Motor neuron (in vitro differentiated cells): ENCODE measurements around the gene SDR42E2. TPM values are rescaled to one million over a fixed set of nuclear protein-coding genes. Genes with fewer than 3 reads are reported as not detected.
"Not testable (repeated sequence)": the region's sequence is repeated elsewhere in the genome, so short reads cannot be mapped to it uniquely, and the experiment has no call there.

Experiments used
- ATAC-seq, 8 experiments: fragments of 200-7000 bp; cut with Tn5 transposase; replicated peaks in 6 of 8; 2 replicates each; pipeline ENCODE4 v1.8.0; 2021; ENCODE audit warnings: mild to moderate bottlenecking in 8 of 8, moderate library complexity in 8 of 8
- H3K27ac ChIP-seq, 2 donors: fragments of 250-450 bp; sonication (Bioruptor Pico); 2 replicates each; pipeline ENCODE4 v1.9.0; 2021; ENCODE audit warnings: antibody characterized with exemption in 2 of 2, mild to moderate bottlenecking in 2 of 2, moderate library complexity in 1 of 2
- H3K4me1 ChIP-seq, 2 donors: fragments of 250-450 bp; sonication (Bioruptor Pico); replicated peaks in 1 of 2; 2 replicates each; pipeline ENCODE4 v1.6.1; 2021; ENCODE audit warnings: antibody characterized with exemption in 2 of 2, mild to moderate bottlenecking in 2 of 2, moderate library complexity in 1 of 2
- H3K4me3 ChIP-seq, 5 donors: fragments of 250-450 bp; sonication (Bioruptor Pico); 2 replicates each; pipeline ENCODE4 v1.9.0; 2021; ENCODE audit warnings: antibody characterized with exemption in 5 of 5, mild to moderate bottlenecking in 5 of 5, moderate library complexity in 4 of 5
- WGBS, 10 experiments: fragments of 450-650 bp; shearing (Covaris generic); methylation state at CpG; one replicate each; pipeline ENCODE4 v1.0.0; 2022; 5-methylcytosine and 5-hydroxymethylcytosine counted together
- in situ Hi-C, 9 experiments: fragments of 400-800 bp; cut with MboI; loops; one replicate each; pipeline ENCODE4 v1.15.0; 2021; ENCODE audit warnings: low sequenced_read_pairs in 9 of 9, low pct_unique_long_range_greater_than_20kb in 2 of 9; ENCODE audit not compliant: unreplicated experiment in 9 of 9
- total RNA-seq, 8 experiments: library from RNA; unstranded; fragments of 300-600 nt; gene quantifications; 2 replicates each; pipeline versions ENCODE4 v1.2.3 to v1.2.4, GENCODE V29; 2022

SDR42E2 gene
- total RNA-seq, 8 experiments from 2014 or later = 0.05 to 0.81 (median 0.17) TPM

DNA sequence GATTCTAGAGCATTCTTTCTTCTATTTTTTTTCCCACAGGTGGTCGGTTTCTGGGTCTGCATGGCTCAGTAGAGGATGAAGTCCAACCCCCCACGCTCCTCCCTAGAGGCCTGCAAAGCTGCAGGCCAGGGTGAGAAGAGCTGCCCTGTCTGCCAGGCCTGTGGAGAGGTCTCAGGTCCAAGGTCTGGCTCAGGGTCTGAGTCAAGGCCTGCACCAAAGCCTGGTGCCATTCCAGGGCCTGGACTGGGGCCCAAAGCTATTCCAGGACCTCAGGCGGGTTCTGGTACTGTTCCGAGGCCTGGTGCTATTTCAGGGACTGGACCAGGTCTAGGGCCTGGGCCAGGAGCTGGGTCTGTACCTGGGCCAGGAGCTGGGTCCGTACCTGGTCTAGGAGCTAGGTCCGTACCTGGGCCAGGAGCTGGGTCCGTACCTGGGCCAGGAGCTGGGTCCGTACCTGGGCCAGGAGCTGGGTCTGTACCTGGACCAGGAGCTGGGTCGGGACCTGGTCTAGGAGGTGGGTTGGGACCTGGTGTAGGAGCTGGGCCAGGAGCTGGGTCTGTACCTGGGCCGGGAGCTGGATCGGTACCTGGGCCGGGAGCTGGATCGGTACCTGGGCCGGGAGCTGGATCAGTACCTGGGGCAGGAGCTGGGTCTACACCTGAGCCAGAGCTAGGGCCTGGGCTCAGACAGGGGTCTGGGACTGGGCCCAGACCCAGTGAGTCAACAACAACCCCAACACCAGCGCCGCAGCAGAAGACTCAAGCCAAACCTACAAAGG, 3.4 kb downstream of the SDR42E2 start:
- ATAC-seq = no peak
- in situ Hi-C loops = loop anchor here in 1 of 9 experiments (25.0 kb wide), 1 partner anchor 103 kb away; no protein-coding TSS in a partner anchor
- Histone ChIP-seq H3K4me3 (no peak overlapping the region), H3K27ac (no peak overlapping the region), H3K4me1 (no peaks in the 10 kb centered on the region)
- 31 to 83% (median 64%) methylated on average over 2 to 6 of the region's 16 CpGs; no CpG with 5 or more reads in 4 of the 10 experiments for WGBS, 10 experiments

GRCh38 chr16:22171953-22172352, 9.6 kb downstream of the SDR42E2 start:
- Histone ChIP-seq H3K4me3 (no peak overlapping the region), H3K4me1 (no peaks in the 10 kb centered on the region), H3K27ac (no peak overlapping the region)
- 20 to 93% (median 50%) methylated on average over 1 to 4 of the region's 6 CpGs; no CpG with 5 or more reads in 7 of the 10 experiments for WGBS, 10 experiments
- no peak for ATAC-seq
- in situ Hi-C loops = loop anchor here in 1 of 9 experiments (25.0 kb wide), 1 partner anchor 110 kb away; no protein-coding TSS in a partner anchor

DNA sequence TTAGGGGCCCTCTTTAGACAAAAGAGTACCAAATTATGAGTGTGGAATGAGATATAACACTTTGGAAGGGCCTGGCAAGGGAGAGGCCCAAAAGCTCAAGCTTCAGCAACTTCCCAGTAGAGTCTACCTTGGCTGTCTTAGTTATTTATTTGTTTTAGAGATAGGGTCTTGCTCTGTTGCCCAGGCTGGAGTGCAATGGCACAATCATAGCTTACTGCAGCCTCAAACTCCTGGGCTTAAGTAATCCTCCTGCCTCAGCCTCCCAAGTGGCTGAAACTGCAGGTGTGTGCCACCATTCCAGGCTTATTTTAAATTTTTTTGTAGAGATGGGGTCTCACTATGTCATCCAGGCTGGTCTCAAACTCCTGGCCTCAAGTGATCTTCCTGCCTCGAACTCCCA, 10.3 kb downstream of the SDR42E2 start:
- in situ Hi-C loops = loop anchor here in 1 of 9 experiments (25.0 kb wide), 1 partner anchor 110 kb away; no protein-coding TSS in a partner anchor
- 0 to 67% (median 60%) methylated on average over 1 of the region's 1 CpG; no CpG with 5 or more reads in 5 of the 10 experiments for WGBS, 10 experiments
- not testable (repeated sequence) for H3K4me3 ChIP-seq, H3K27ac ChIP-seq, ATAC-seq, H3K4me1 ChIP-seq

DNA sequence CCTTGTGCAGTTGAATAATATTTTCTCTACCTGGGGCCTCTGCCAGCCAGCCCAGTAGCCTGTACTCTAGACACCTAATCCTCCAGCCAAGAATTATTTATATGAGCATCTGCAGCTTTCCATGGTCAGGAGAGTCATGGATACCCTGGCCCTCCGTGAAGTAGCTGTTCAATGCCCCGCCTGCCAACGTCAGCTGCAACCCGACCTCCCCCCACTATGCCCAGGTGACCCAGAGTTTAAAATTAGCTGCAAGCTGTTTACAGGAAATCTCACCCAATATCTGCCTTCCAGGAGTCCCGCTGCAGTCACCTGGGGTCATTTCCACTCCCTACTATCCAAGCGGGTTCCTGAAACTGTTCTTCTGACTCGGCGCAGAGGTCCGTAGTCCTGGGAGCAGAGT, 12.3 kb downstream of the SDR42E2 start:
- ATAC-seq = no peak
- 0 to 85% (median 62%) methylated on average over 1 to 4 of the region's 9 CpGs; no CpG with 5 or more reads in 4 of the 10 experiments for WGBS, 10 experiments
- in situ Hi-C loops = loop anchor here in 2 of 9 experiments (25.0 kb wide), 2 partner anchors 112 to 162 kb away; partner anchors contain the start of genes MOSMO (in 1 of the 2) and PDZD9 (in 1 of the 2)
- H3K4me1 ChIP-seq = no peaks in the 10 kb centered on the region
- no peak overlapping the region for H3K4me3 ChIP-seq
- no peak overlapping the region for H3K27ac ChIP-seq

DNA sequence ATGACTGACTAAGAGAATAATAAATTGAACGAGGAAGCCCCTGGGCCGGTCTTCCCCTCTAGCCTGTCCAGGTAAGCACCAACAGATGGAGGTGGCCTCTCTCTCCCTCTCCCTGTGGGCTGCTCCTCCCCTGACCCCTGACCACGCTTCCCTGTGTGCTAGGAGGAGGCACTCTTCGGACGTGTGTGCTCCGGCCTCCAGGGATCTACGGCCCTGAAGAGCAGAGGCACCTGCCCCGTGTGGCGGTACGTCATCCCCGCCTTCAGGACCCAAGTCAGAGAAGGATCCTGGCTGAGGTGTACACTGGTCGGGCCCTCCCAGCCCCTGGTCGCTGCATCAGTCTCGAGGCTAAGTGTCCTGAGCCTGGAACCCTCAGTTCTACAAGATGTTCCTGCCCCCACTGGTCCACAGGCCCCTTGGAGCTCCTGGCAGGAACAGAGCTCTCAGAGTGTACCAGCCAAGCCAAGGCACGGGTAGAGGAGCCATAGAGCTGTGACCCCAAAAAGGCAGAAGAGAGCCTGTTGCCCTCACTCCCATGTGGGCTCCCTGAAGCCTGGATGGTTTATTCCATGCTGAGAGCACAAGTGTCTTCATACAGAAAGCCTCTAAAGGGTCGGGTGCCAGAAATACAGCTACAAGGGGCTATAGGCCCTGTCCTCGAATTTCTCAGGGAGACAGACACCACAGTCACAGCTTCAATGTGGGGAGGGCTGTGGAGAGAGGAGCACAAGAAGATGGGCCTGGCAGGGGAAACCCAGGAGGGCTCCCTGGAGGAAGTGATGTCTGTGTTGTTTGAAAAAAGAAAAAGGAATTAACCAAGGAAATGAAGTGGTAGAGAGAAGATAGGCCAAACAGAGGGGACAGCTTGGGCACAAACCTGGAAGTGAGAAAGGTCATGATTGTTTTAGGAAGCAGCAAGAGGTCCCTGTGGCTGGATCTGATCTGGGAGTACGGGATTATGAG, 15.9 kb downstream of the SDR42E2 start:
- in situ Hi-C loops = loop anchor here in 1 of 9 experiments (25.0 kb wide), 1 partner anchor 166 kb away; the partner anchor contains the start of genes MOSMO and PDZD9

GRCh38 chr16:22181426-22181825, 19.1 kb downstream of the SDR42E2 start:
- no peak overlapping the region for H3K4me3 ChIP-seq
- no peak overlapping the region for H3K27ac ChIP-seq
- no peak for ATAC-seq
- H3K4me1 ChIP-seq = no peaks in the 10 kb centered on the region
- in situ Hi-C loops = loop anchor here in 3 of 9 experiments (10.0 to 25.0 kb wide), 3 partner anchors 87 to 177 kb away; partner anchors contain the start of genes MOSMO (in 2 of the 3), PDZD9 (in 2 of the 3) and VWA3A (in 1 of the 3)
- WGBS, 10 experiments = 52 to 100% (median 83%) methylated on average over 1 to 4 of the region's 11 CpGs; no CpG with 5 or more reads in 6 of the 10 experiments

More for the DNA sequence above, 15.9 kb downstream of the SDR42E2 start:
- WGBS, 10 experiments = 11 to 83% (median 67%) methylated on average over 1 to 8 of the region's 18 CpGs; no CpG with 5 or more reads in 1 of the 10 experiments
- H3K4me3 ChIP-seq = no peak overlapping the region
- H3K27ac ChIP-seq = no peak overlapping the region
- no peak for ATAC-seq
- no peaks in the 10 kb centered on the region for H3K4me1 ChIP-seq

GRCh38 chr16:22181843-22182242, 19.5 kb downstream of the SDR42E2 start:
- 0 to 100% (median 27%) methylated on average over 1 to 3 of the region's 7 CpGs; no CpG with 5 or more reads in 2 of the 10 experiments for WGBS, 10 experiments
- ATAC-seq = peak in 1 of 8 experiments; percentile 44
- Histone ChIP-seq H3K27ac (no peak overlapping the region), H3K4me1 (no peaks in the 10 kb centered on the region), H3K4me3 (no peak overlapping the region)
- in situ Hi-C loops = loop anchor here in 3 of 9 experiments (10.0 to 25.0 kb wide), 3 partner anchors 87 to 177 kb away; partner anchors contain the start of genes MOSMO (in 2 of the 3), PDZD9 (in 2 of the 3) and VWA3A (in 1 of the 3)

GRCh38 chr16:22183335-22183734, 21.0 kb downstream of the SDR42E2 start:
- in situ Hi-C loops = loop anchor here in 3 of 9 experiments (10.0 to 25.0 kb wide), 3 partner anchors 89 to 179 kb away; partner anchors contain the start of genes MOSMO (in 2 of the 3), PDZD9 (in 2 of the 3) and VWA3A (in 1 of the 3)
- no peak for ATAC-seq
- Histone ChIP-seq H3K4me1 (no peaks in the 10 kb centered on the region), H3K4me3 (no peak overlapping the region), H3K27ac (no peak overlapping the region)
- 40 to 76% (median 51%) methylated on average over 1 to 5 of the region's 5 CpGs; no CpG with 5 or more reads in 5 of the 10 experiments for WGBS, 10 experiments

DNA sequence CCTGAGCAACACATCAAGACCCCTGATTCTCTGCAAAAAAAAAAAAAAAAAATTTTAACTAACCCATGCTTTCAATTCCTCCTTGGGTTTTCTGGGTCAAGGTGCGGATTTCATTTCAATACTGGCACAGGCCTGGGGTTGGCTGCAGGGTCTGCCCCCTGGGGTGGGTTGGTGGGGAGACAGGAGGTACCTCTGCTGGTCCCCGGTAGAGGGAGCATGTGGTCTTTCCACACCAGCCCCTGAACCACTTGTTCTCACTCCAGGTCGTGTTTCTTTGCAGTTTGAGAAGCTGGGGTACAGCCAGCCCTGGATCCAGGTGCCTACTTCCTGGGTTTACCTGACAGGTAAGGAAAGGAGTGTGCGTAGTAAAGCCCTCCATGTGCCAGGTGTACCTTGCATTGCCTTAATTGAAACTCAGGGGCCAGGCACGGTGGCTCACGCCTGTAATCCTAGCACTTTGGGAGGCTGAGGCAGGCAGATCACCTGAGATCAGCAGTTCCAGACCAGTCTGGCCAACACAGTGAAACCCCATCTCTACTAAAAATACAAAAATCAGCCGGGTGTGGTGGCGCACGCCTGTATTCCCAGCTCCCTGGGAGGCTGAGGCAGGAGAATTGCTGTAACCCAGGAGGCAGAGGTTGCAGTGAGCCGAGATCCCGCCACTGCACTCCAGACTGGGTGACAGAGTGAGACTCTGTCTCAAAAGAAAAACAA, 21.8 kb downstream of the SDR42E2 start:
- ATAC-seq = no peak
- WGBS, 10 experiments = 0 to 97% (median 58%) methylated on average over 1 to 6 of the region's 11 CpGs

GRCh38 chr16:22184615-22184968, 22.3 kb downstream of the SDR42E2 start:
- no peak for ATAC-seq
- Histone ChIP-seq H3K27ac (no peak overlapping the region), H3K4me1 (peaks cover 9% of the 10 kb centered on the region in 2 donors), H3K4me3 (no peak overlapping the region)
- 60 to 100% (median 87%) methylated on average over 1 to 4 of the region's 6 CpGs; no CpG with 5 or more reads in 4 of the 10 experiments for WGBS, 10 experiments
- in situ Hi-C loops = loop anchor here in 3 of 9 experiments (10.0 to 25.0 kb wide), 3 partner anchors 90 to 180 kb away; partner anchors contain the start of genes MOSMO (in 2 of the 3), PDZD9 (in 2 of the 3) and VWA3A (in 1 of the 3)

More for the DNA sequence above, 21.8 kb downstream of the SDR42E2 start:
- no peak overlapping the region for H3K4me3 ChIP-seq
- in situ Hi-C loops = loop anchor here in 3 of 9 experiments (10.0 to 25.0 kb wide), 3 partner anchors 89 to 179 kb away; partner anchors contain the start of genes MOSMO (in 2 of the 3), PDZD9 (in 2 of the 3) and VWA3A (in 1 of the 3)
- peaks cover 4% of the 10 kb centered on the region in 2 donors for H3K4me1 ChIP-seq
- H3K27ac ChIP-seq = no peak overlapping the region

- ATAC-seq = no peak
- Histone ChIP-seq H3K4me1 (peaks cover 10 to 11% of the 10 kb centered on the region in 2 donors), H3K27ac (no peak overlapping the region), H3K4me3 (no peak overlapping the region)
- in situ Hi-C loops = loop anchor here in 4 of 9 experiments (5.0 to 25.0 kb wide), 4 partner anchors 92 to 184 kb away; partner anchors contain the start of genes PDZD9 (in 3 of the 4), MOSMO (in 2 of the 4) and VWA3A (in 1 of the 4)
- WGBS, 10 experiments = 0 to 50% methylated on average over 1 to 2 of the region's 3 CpGs; no CpG with 5 or more reads in 8 of the 10 experiments
These were observed 24.2 kb downstream of the SDR42E2 start for GRCh38 chr16:22186517-22186916.
